HepG2 (cell line): ENCODE measurements around the gene VWCE. TPM values are rescaled to one million over a fixed set of nuclear protein-coding genes. Genes with fewer than 3 reads are reported as not detected.

Experiments
- ADNP ChIP-seq: sonication (generic); formaldehyde crosslinking; IDR thresholded peaks from 2 replicates; pipeline ENCODE4 v1.4.0; 2020; ENCODE audit warnings: missing genetic modification reagents
- AGO1 ChIP-seq: fragments of 200-400 bp; formaldehyde crosslinking; IDR thresholded peaks from 2 replicates; pipeline ENCODE4 v1.6.1; 2017; ENCODE audit warnings: mild to moderate bottlenecking, low read depth, low read length, moderate library complexity; ENCODE audit not compliant: poor library complexity, severe bottlenecking
- ISX ChIP-seq: sonication (generic); formaldehyde crosslinking; conservative IDR thresholded peaks from 2 replicates; pipeline ENCODE4 v1.5.0; 2020; ENCODE audit warnings: missing genetic modification reagents
- POLR2A ChIP-seq, 2 experiments: IDR thresholded peaks; 2 replicates each; pipeline ENCODE4 v1.6.1; 2011; ENCODE audit warnings: low read depth in 2 of 2, low read length in 2 of 2, mild to moderate bottlenecking in 1 of 2, moderate library complexity in 1 of 2; ENCODE audit not compliant: insufficient read depth in 1 of 2
- POLR2AphosphoS2 ChIP-seq: IDR thresholded peaks from 2 replicates; pipeline ENCODE4 v1.6.1; 2011; ENCODE audit warnings: low read depth, low read length, improper control_type of control experiment
- REST ChIP-seq, 2 experiments: IDR thresholded peaks; 2 replicates each; pipeline ENCODE4 v1.6.1; 2011 to 2012; ENCODE audit warnings: low read length in 2 of 2, borderline replicate concordance in 1 of 2, low read depth in 1 of 2, mild to moderate bottlenecking in 1 of 2, moderate library complexity in 1 of 2
- ZNF629 ChIP-seq: sonication (generic); formaldehyde crosslinking; conservative IDR thresholded peaks from 2 replicates; pipeline ENCODE4 v1.5.0; 2020; ENCODE audit warnings: missing genetic modification reagents
- ZNF646 ChIP-seq: sonication (generic); formaldehyde crosslinking; IDR thresholded peaks from 2 replicates; pipeline ENCODE4 v1.9.0; 2021; ENCODE audit warnings: mild to moderate bottlenecking, missing genetic modification reagents
- polyA plus RNA-seq, 8 experiments: library from polyadenylated mRNA; depleted of rRNA in 3 of 8; stranded (reverse) in 7 of 8; unstranded in 1 of 8; fragments of >200 nt; fragmentation: Illumina TruSeq in 4 of 8; extraction: Trizol in 4 of 8; gene quantifications; 2 replicates each; pipeline versions ENCODE4 v1.2.1 to v1.2.3, GENCODE V29; 2011 to 2016; ENCODE audit warnings: low read depth in 4 of 8, missing spikeins in 1 of 8, mixed read lengths in 1 of 8; ENCODE audit not compliant: insufficient read depth in 1 of 8
- total RNA-seq, 5 experiments: library from RNA; depleted of rRNA; stranded (reverse); fragments of >200 nt; fragmentation: Illumina TruSeq; extraction: Trizol; gene quantifications; 2 replicates each; pipeline ENCODE4 v1.2.3, GENCODE V29; 2016; ENCODE audit warnings: low read depth in 1 of 5

The VWCE gene
- total and polyA plus RNA-seq, 2 of the 13 experiments (the other 11 are each of a cell fraction or from before 2014, with no cell fraction given): 27.6 to 58.3 TPM

- TF ChIP-seq REST (IDR thresholded peaks at IDR 0.05; ENCODE audit: borderline replicate concordance in 1 of 2, low read depth in 1 of 2, low read length in 2 of 2): no peak
- TF ChIP-seq AGO1: no peak
- TF ChIP-seq POLR2AphosphoS2: 0 out of 2 replicates have a peak, but pooled peaks have one; percentile 29
- TF ChIP-seq POLR2A (IDR thresholded peaks at IDR 0.05; ENCODE audit: insufficient read depth in 1 of 2, low read depth in 2 of 2, low read length in 2 of 2): 0 out of 4 replicates have a peak, but pooled peaks of 1 of the 2 experiments have one; percentile 27
- 0 out of 2 replicates have a peak, but pooled peaks have one; percentile 53 for TF ChIP-seq ADNP (CRISPR knock-in tag)
- TF ChIP-seq ISX: no peak
- no peak for TF ChIP-seq ZNF646 (CRISPR knock-in tag)
- peak; percentile 96 for TF ChIP-seq ZNF629 (CRISPR knock-in tag)
Observed at GRCh38 chr11:61259363-61259762, 35.8 kb downstream of the VWCE start (continued).
